IMR-90 (cell line): ENCODE measurements around the gene NAV2. TPM values are rescaled to one million over a fixed set of nuclear protein-coding genes. Genes with fewer than 3 reads are reported as not detected.

Experiments
- ATAC-seq: fragments of 200-7000 bp; cut with Tn5 transposase; 2 replicates; pipeline ENCODE4 v1.9.1; 2020; ENCODE audit warnings: low read depth, mild to moderate bottlenecking, moderate library complexity
- BruUV-seq: library from RNA; stranded (reverse); fragments of 400-500 nt; replicated peaks from 2 replicates; lab custom pipeline; 2021; lab: Mats Ljungman, UMichigan
- CTCF ChIA-PET: fragments of 300-600 bp; formaldehyde crosslinking; extraction: SDS; loops from one replicate; lab custom pipeline; 2021; ENCODE audit warnings: antibody characterized with exemption; lab: Yijun Ruan, JAX
- POLR2A ChIA-PET: fragments of 300-600 bp; sonication (Branson Sonifier 250); formaldehyde crosslinking; loops from one replicate; lab custom pipeline; 2022; ENCODE audit warnings: antibody characterized with exemption; ENCODE audit not compliant: unreplicated experiment; lab: Charles Lee
- DNase-seq: peaks from one replicate; pipeline ENCODE4 v3.0.0; 2013
- H2AFZ ChIP-seq: replicated peaks from 2 replicates; pipeline ENCODE3; 2013; ENCODE audit warnings: low read length, mild to moderate bottlenecking; ENCODE audit not compliant: poor library complexity
- H2AK5ac ChIP-seq: 2 replicates; pipeline ENCODE4 v1.6.1; 2013; ENCODE audit warnings: low read depth, low read length, inconsistent platforms
- H2AK9ac ChIP-seq: replicated peaks from 2 replicates; pipeline ENCODE3; 2013; ENCODE audit warnings: mild to moderate bottlenecking, low read depth, low read length, moderate library complexity; ENCODE audit not compliant: poor library complexity
- H2BK120ac ChIP-seq: 2 replicates; pipeline ENCODE4 v1.6.1; 2013; ENCODE audit warnings: low read depth, low read length, inconsistent platforms
- H2BK15ac ChIP-seq: 3 replicates; pipeline ENCODE4 v1.6.1; 2013; ENCODE audit warnings: low read depth, low read length, inconsistent platforms
- H2BK20ac ChIP-seq: 2 replicates; pipeline ENCODE4 v1.6.1; 2013; ENCODE audit warnings: low read depth, mild to moderate bottlenecking, inconsistent platforms, low read length, moderate library complexity
- H2BK5ac ChIP-seq: 2 replicates; pipeline ENCODE4 v1.6.1; 2013; ENCODE audit warnings: mild to moderate bottlenecking, low read depth, low read length, inconsistent platforms; ENCODE audit not compliant: poor library complexity, severe bottlenecking
- H3K14ac ChIP-seq: replicated peaks from 2 replicates; pipeline ENCODE4 v1.6.1; 2013; ENCODE audit warnings: low read depth, low read length, inconsistent platforms
- H3K18ac ChIP-seq: 2 replicates; pipeline ENCODE4 v1.6.1; 2013; ENCODE audit warnings: low read depth, low read length, control low read depth
- H3K23ac ChIP-seq: 2 replicates; pipeline ENCODE4 v1.6.1; 2013; ENCODE audit warnings: low read depth, low read length, inconsistent platforms
- H3K27ac ChIP-seq: 2 replicates; pipeline ENCODE4 v1.5.1; 2013; ENCODE audit warnings: mild to moderate bottlenecking, control low read depth, low read length; ENCODE audit not compliant: insufficient read depth
- H3K27me3 ChIP-seq: 2 replicates; pipeline ENCODE4 v1.6.1; 2013; ENCODE audit warnings: low read length; ENCODE audit not compliant: control insufficient read depth, insufficient read depth
- H3K36me3 ChIP-seq: 2 replicates; pipeline ENCODE4 v1.6.1; 2013; ENCODE audit warnings: low read length, mixed read lengths; ENCODE audit not compliant: control insufficient read depth, insufficient read depth
- H3K4ac ChIP-seq: 2 replicates; pipeline ENCODE4 v1.6.1; 2013; ENCODE audit warnings: low read depth, low read length, inconsistent platforms
- H3K4me1 ChIP-seq: 2 replicates; pipeline ENCODE4 v1.6.1; 2013; ENCODE audit warnings: low read length, mixed read lengths; ENCODE audit not compliant: control insufficient read depth, insufficient read depth
- H3K4me2 ChIP-seq: 2 replicates; pipeline ENCODE4 v1.6.1; 2013; ENCODE audit warnings: low read depth, mild to moderate bottlenecking, control low read depth, low read length, moderate library complexity
- H3K4me3 ChIP-seq: 2 replicates; pipeline ENCODE4 v1.5.1; 2013; ENCODE audit warnings: low read depth, mild to moderate bottlenecking, control low read depth, low read length, moderate library complexity; ENCODE audit not compliant: insufficient read depth
- H3K56ac ChIP-seq: 2 replicates; pipeline ENCODE4 v1.6.1; 2013; ENCODE audit warnings: low read length, inconsistent platforms; ENCODE audit not compliant: insufficient read depth; ENCODE audit errors: extremely low read depth
- H3K79me1 ChIP-seq, 2 experiments: 2 replicates each; pipeline ENCODE4 v1.6.1; 2013; ENCODE audit warnings: low read length in 2 of 2, inconsistent platforms in 1 of 2, low read depth in 1 of 2
- H3K9ac ChIP-seq: 2 replicates; pipeline ENCODE4 v1.6.1; 2013; ENCODE audit warnings: low read depth, low read length, control low read depth
- H3K9me1 ChIP-seq: 2 replicates; pipeline ENCODE4 v1.6.1; 2013; ENCODE audit warnings: low read length, inconsistent platforms; ENCODE audit not compliant: insufficient read depth
- H3K9me3 ChIP-seq: 2 replicates; pipeline ENCODE4 v1.6.1; 2013; ENCODE audit warnings: low read length; ENCODE audit not compliant: control insufficient read depth, insufficient read depth
- H4K20me1 ChIP-seq: 2 replicates; pipeline ENCODE4 v1.6.1; 2013; ENCODE audit warnings: low read length, inconsistent platforms; ENCODE audit not compliant: insufficient read depth
- H4K5ac ChIP-seq: 2 replicates; pipeline ENCODE4 v1.6.1; 2013; ENCODE audit warnings: mild to moderate bottlenecking, low read depth, low read length, control low read depth
- H4K8ac ChIP-seq, 2 experiments: 2 replicates each; pipeline ENCODE4 v1.6.1; 2013; ENCODE audit warnings: low read depth in 2 of 2, low read length in 2 of 2, control low read depth in 1 of 2, inconsistent platforms in 1 of 2
- H4K91ac ChIP-seq: 2 replicates; pipeline ENCODE4 v1.6.1; 2013; ENCODE audit warnings: low read depth, low read length, inconsistent platforms; ENCODE audit not compliant: insufficient read depth
- CEBPB ChIP-seq: IDR thresholded peaks from 2 replicates; pipeline ENCODE4 v1.6.1; 2012; ENCODE audit warnings: low read depth, low read length, improper control_type of control experiment
- CHD1 ChIP-seq: IDR thresholded peaks from 2 replicates; pipeline ENCODE4 v1.6.1; 2012; ENCODE audit warnings: low read depth, low read length, improper control_type of control experiment
- MAFK ChIP-seq: IDR thresholded peaks from 2 replicates; pipeline ENCODE4 v1.6.1; 2012; ENCODE audit warnings: low read depth, low read length, improper control_type of control experiment
- NFE2L2 ChIP-seq: fragments of 150-350 bp; IDR thresholded peaks from 2 replicates; pipeline ENCODE4 v1.6.1; 2016; ENCODE audit warnings: low read depth, mild to moderate bottlenecking, low read length
- RCOR1 ChIP-seq: IDR thresholded peaks from 2 replicates; pipeline ENCODE4 v1.6.1; 2012; ENCODE audit warnings: mild to moderate bottlenecking, low read length, improper control_type of control experiment; ENCODE audit not compliant: insufficient replicate concordance
- WGBS, 2 experiments: methylation state at CpG; one replicate each; pipeline versions ENCODE4 v1.1.5 to v1.1.7; 2013; ENCODE audit warnings: missing lambda C conversion rate in 2 of 2; ENCODE audit not compliant: insufficient read length in 1 of 2; ENCODE audit errors: extremely low coverage in 2 of 2; 5-methylcytosine and 5-hydroxymethylcytosine counted together
- dilution Hi-C: fragments of 300-500 bp; cut with HindIII; formaldehyde crosslinking; loops from one replicate; pipeline ENCODE4 v1.14.3; 2018; ENCODE audit warnings: low sequenced_read_pairs; ENCODE audit not compliant: unreplicated experiment
- in situ Hi-C: fragments of 300-500 bp; cut with MboI; formaldehyde crosslinking; loops from 3 replicates; pipeline ENCODE4 v1.14.3; 2019; ENCODE audit warnings: low sequenced_read_pairs, inconsistent platforms, mixed read lengths
- intact Hi-C: fragments of 100-400 bp; cut with micrococcal nuclease; formaldehyde crosslinking; loops from 2 replicates; pipeline ENCODE4 v1.10.0; 2022
- polyA plus RNA-seq, 3 experiments: library from polyadenylated mRNA; depleted of rRNA; stranded (reverse); fragments of >200 nt; gene quantifications; 2 replicates each; pipeline ENCODE4 v1.2.3, GENCODE V29; 2012; ENCODE audit warnings: low replicate concordance in 1 of 3
- total RNA-seq: library from RNA; depleted of rRNA; stranded (reverse); fragments of >200 nt; gene quantifications from 2 replicates; pipeline ENCODE4 v1.2.3, GENCODE V29; 2012
- TF ChIP-seq, protein P1 (sequence below): fragments of 150-350 bp; IDR thresholded peaks from 2 replicates; pipeline ENCODE4 v1.6.1; 2017; ENCODE audit warnings: mild to moderate bottlenecking, antibody characterized with exemption, low read length, low read depth

The NAV2 gene
- total and polyA plus RNA-seq, 2 of the 4 experiments (the other 2 are of a cell fraction) = 4.5 to 12.6 TPM

DNA sequence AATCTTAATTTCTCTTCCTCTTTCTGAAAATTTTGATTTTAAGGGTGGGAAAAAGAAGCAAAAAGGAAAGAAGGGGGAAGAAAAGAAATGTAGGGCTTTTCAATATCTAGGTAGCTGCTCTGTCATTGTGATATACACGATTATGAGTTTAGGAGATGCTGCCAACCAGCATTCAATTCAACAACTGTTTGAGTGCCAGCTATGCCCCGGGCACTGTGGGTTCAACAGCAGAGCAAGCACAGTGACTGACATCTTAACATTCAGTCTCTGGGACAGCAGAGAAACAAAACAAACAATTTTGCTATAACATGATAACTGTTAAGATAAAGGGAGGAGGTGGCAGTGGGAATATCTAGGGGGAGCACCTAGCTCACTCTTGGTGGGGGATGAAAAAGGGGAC lies 356.1 kb downstream of the NAV2 start:
- DNase-seq = no peak
- Histone ChIP-seq H3K9me3 (no peaks in the 10 kb centered on the region), H2AK9ac (no peak overlapping the region), H3K9ac (no peak overlapping the region), H2AFZ (no peak overlapping the region), H4K20me1 (no peaks in the 10 kb centered on the region), H3K36me3 (peaks cover 4% of the 10 kb centered on the region), H3K18ac (no peak overlapping the region), H4K8ac (no peak overlapping the region), H3K4ac (no peak overlapping the region), H3K4me1 (peaks cover 2% of the 10 kb centered on the region; the same call in 1 of the 2 replicates), H3K9me1 (0 out of 2 replicates have a peak, but pooled peaks cover 2% of the 10 kb centered on the region), H3K14ac (no peak overlapping the region), H2AK5ac (no peak overlapping the region), H2BK5ac (no peak overlapping the region), H4K5ac (no peak overlapping the region), H4K91ac (no peak overlapping the region), H2BK20ac (no peak overlapping the region), H2BK120ac (no peak overlapping the region), H3K27me3 (no peaks in the 10 kb centered on the region), H3K4me2 (no peak overlapping the region), H3K27ac (no peak overlapping the region), H2BK15ac (no peak overlapping the region), H3K56ac (no peak overlapping the region), H3K4me3 (no peak overlapping the region), H3K23ac (no peak overlapping the region), H3K79me1 (no peaks in the 10 kb centered on the region)
- no peak for TF ChIP-seq NFE2L2
- TF ChIP-seq RCOR1 = no peak
- no peak for TF ChIP-seq CEBPB
- TF ChIP-seq, protein P1, sequence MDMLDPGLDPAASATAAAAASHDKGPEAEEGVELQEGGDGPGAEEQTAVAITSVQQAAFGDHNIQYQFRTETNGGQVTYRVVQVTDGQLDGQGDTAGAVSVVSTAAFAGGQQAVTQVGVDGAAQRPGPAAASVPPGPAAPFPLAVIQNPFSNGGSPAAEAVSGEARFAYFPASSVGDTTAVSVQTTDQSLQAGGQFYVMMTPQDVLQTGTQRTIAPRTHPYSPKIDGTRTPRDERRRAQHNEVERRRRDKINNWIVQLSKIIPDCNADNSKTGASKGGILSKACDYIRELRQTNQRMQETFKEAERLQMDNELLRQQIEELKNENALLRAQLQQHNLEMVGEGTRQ = no peak
- no peak for TF ChIP-seq CHD1
- TF ChIP-seq MAFK = no peak
- no TSS peak for BruUV-seq
- no peak for ATAC-seq
- CTCF ChIA-PET = no interaction called here
- in situ Hi-C loops (no loop called here), intact Hi-C loops (no loop called here), dilution Hi-C loops (no loop called here)
- POLR2A ChIA-PET = no interaction called here
- no CpG with 5 or more reads among the region's 2 CpGs for WGBS, 2 experiments
